Stimulated activated CD4-positive, alpha-beta T cell treated with anti-CD3 and anti-CD28 coated beads, Interleukin-1b, Interleukin-23, amount 100 ng/mL, for 4 hours (primary cell): Measurements from ENCODE around the gene GSTK1.
"Not testable (repeated sequence)": the region's sequence is repeated elsewhere in the genome, so short reads cannot be mapped to it uniquely, and the experiment has no call there.

Experiments used
- DNase-seq, 2 donors: peaks; one replicate each; pipeline ENCODE4 v3.0.0-alpha.2; 2020; ENCODE audit warnings: low read depth in 2 of 2

Gene GSTK1

GRCh38 chr7:143271240-143271639, 8.0 kb downstream of the GSTK1 start:
- DNase-seq, result no peak

DNA sequence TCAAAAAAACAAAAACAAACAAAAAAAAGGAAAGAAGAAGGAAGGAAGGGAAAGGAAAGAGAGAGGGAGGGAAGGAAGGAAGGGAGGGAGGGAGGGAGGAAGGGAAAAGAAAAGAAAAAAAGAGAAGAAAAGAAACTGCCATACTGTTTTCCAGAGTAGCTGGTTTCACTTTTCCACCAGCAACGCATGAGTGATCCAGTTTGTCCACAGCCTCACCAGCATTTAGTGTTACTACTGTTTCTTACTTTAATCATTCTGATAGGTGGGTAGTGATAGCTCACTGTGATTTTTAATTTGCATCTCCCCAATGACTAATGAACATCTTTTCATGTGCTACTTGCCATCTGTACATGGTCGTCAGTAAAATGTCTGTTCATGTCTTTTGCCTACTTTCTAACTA, 9.6 kb downstream of the GSTK1 start:
- no peak for DNase-seq

DNA sequence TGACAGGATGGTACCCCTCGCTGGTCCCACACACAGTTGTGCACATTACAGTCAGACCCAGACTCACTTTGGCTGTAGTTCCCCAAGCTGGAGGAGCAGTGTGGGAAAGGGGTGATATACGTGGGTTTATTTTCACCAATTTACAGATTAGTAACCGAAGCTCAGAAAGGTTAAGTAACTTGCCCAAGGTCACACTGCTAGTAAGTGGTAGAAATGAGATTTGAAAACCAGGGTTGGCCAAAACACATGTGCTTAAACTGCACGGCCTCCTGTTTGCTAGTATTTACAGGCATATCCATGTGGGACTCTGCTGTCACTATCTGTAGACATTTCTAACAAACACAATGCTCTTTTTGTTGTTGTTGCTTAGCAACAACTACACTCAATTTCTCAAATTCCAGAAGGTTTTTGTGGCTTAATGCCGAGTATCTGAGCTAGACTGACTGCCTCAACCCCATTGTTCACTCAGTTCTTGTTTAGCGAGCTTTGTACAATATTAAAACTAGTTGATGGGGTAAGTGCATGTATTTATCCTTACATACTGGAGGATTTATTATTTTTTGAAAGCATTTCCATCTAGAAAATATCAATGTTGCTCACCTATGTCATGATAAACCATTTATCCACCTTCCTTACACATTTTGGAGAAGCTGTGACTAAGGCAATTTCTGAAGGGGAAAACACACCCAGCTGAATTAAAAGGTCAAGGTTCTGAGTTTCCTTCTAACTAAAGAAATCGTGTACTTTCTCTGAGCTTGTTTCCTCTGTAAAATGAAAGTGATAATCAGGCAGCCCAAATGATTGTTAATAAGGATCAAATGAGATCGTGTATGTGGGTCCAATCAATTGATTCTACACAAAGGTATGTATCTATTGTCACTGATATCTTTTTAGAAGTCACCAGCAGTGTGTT, 16.2 kb downstream of the GSTK1 start:
- no peak for DNase-seq

DNA sequence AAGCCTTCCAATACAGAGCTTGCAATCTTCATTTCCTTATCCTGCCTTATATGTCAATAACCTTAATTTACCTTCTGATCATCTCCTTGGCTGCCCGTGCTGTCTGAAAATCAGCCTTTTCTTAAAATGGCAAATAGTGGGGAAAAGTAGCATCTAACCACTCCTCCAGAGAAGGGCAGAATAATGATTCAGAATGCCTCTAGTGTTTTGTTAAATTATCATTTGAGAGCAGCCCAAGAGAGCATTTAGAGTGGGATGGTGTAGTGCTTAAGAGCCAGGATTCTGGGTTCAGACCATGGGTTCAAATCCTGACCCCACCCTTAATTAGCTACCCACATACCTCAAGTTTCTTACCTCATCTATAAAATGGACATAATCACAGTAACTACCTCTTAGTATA, 16.9 kb downstream of the GSTK1 start:
- DNase-seq, result no peak

- no peak for DNase-seq
These were observed 17.3 kb downstream of the GSTK1 start for GRCh38 chr7:143280566-143280965.

DNA sequence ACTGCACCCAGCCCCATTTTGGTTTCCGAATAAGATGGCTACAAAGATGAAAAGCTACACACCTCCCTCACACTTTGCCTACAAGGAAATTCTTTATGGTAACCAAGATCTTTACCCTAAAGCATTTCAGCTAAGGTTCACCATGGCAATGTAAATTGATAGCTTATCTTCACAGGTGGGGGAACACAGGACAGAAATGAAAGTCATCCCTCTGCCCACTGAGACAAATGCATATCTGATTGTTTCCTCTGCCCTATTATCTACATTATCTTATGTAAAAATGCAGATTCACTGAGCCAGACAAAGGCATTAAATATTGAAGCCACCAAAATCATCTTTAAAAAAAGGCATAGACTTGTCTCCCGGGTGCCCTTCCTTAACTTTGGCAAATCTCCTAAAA, 18.3 kb downstream of the GSTK1 start:
- no peak for DNase-seq

- no peak for DNase-seq
These were observed 18.9 kb downstream of the GSTK1 start for GRCh38 chr7:143282124-143282523.

DNA sequence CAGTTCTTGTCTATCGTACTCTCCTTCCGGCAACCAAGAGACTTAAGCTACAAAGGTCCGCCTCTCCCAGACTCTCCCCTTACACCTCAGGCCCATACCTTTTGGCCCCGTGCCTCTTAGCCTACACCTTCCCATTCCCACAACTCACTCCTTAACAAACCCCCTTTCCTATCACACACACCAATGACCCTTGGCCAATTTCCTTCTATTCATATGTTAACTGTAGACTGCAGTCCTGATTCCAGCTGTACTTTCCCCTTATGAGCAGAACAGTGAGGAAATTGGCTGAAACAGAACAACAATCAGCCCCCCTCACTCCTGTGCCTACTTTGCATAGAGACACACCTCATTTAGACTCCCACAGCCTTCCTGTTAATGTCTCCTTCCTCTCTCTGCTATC, 20.1 kb downstream of the GSTK1 start:
- no peak for DNase-seq

DNA sequence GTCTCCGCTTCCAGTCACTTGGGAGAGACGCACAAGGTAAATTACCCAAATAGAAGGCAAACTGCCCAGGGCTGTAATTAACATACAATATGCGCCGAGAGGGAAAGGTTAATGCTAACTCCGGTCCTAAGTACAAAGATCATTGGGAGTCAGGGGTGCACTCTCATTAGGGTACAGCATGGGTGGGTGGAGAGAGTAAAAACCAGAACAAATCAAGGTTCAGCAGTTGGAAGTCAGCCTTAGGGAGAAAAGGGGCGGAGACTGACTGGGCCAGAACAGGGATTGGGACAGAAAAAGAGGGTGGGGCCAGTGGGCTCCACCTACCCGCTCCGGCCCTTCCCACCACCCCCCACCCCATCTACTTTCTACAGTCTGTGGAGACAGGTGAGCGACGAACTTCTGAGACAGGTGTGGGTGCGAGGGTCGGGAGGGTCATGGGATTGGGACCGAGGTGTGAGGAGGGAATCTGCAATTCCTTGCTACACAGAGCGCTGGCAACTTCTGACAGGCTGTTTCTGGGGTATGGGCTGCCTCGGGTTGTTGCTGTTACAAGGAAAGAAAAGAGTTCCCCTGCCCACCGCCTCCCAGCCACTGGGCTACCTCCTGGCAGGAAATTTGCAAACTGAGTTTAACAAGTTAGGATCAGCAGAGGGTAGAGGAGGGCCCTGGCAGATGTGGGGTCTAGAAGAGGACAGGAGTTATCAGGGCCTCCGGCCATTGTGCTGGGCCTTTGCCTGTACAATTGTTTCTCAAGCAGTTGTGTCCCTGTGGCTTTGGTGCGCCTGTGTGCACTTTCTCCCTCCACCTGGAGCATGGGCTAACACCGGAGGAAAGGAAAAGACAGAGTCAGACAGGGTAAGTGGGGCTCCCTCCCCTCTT, 21.6 kb downstream of the GSTK1 start, which contains the start of gene TMEM139:
Gene TMEM139 (plus strand): TSS at position 368 of the 879 bp plus-strand sequence. CDS start 1,000 bp downstream, outside the sequence.
- DNase-seq, result no peak

DNA sequence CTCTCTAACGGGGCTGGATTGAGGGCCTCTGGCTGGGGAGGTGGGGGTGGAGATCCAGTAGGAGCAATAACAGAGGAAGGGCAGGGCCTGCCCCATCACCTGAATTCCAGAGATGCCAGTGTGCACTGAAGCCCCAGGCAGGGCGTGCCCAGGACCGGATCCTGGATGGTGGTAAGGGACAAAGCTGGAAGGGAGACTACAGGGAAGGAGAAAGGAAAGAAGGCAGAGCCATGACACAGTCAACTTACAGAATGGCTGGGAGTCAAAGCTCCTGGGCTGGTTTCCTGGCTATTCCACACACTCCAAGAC, 22.2 kb downstream of the GSTK1 start:
- DNase-seq, result no peak

DNA sequence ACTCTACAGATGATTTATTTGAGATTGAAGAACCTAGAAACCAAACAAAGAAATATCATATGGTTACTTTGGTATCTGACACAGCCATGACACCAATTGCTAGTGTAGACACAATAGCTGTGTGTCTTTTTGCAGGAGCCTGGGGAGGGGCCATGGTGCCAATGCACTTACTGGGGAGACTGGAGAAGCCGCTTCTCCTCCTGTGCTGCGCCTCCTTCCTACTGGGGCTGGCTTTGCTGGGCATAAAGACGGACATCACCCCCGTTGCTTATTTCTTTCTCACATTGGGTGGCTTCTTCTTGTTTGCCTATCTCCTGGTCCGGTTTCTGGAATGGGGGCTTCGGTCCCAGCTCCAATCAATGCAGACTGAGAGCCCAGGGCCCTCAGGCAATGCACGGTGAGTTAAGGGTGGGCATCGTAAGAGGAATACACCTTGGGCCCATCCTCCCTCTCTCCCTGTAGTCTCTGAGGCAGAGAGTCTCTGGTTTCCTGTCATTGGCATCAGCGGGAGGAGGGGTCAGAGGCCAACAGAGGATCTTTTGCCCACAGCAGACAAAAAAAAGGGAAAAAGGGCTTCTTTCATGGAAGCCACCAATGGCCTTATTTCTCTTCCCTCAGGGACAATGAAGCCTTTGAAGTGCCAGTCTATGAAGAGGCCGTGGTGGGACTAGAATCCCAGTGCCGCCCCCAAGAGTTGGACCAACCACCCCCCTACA, 22.7 kb downstream of the GSTK1 start:
- DNase-seq, result no peak

DNA sequence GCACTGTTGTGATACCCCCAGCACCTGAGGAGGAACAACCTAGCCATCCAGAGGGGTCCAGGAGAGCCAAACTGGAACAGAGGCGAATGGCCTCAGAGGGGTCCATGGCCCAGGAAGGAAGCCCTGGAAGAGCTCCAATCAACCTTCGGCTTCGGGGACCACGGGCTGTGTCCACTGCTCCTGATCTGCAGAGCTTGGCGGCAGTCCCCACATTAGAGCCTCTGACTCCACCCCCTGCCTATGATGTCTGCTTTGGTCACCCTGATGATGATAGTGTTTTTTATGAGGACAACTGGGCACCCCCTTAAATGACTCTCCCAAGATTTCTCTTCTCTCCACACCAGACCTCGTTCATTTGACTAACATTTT, 23.3 kb downstream of the GSTK1 start:
- no peak for DNase-seq

GRCh38 chr7:143287339-143287934, 24.2 kb downstream of the GSTK1 start:
- DNase-seq, result no peak

- DNase-seq, result peak; percentile 98
These were observed 24.9 kb downstream of the GSTK1 start, which contains the start of gene CASP2 for GRCh38 chr7:143287935-143288826. Gene CASP2 (plus strand): TSS chr7:143288351. CDS start chr7:143288456, 105 bp downstream.

GRCh38 chr7:143288836-143289235, 25.6 kb downstream of the GSTK1 start:
- no peak for DNase-seq

DNA sequence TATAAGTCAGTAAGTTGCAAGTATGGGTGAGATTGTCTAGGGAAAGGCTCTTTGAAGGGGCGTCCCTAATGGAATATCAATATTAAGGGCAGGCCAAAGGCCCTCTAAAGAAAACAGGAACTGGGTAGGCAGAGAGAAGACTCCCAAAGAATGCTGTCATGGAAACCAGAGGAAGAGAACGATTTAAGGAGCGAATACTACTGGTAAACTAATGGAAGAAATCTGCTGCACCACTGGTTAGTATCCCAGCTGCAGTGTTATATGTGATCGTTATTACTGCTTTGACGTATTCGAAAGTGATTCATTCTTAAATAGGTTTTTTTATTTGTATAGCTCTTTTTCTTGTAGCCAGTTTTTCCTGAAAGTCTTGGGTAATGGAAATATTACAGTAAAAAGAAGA, 26.2 kb downstream of the GSTK1 start:
- DNase-seq, result no peak

- not testable (repeated sequence) for DNase-seq
These were observed 26.6 kb downstream of the GSTK1 start for GRCh38 chr7:143289888-143290287.

GRCh38 chr7:143290293-143290692, 27.1 kb downstream of the GSTK1 start:
- DNase-seq, result no peak

- DNase-seq, result no peak
These were observed 29.6 kb downstream of the GSTK1 start for GRCh38 chr7:143292876-143293275.

DNA sequence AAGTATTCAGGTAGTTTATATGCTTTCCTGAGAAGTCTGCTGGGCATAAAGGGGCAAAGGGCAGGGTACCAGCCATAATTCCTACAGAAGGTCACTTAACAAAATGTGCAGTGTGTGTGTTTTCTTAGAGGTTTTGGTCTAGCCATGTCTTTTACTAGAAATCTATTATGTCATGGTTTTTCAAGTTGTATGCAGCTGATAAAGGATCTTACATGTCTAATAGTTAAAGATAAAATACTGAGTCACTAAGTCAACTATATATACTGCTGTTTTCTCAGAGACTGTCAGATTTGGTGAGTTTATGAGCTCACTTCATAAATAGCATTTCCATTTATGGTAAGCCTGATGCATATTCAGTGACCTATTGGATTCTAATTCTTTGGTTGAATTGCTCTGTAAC, 32.6 kb downstream of the GSTK1 start:
- no peak for DNase-seq

- no peak for DNase-seq
These were observed 33.4 kb downstream of the GSTK1 start for GRCh38 chr7:143296686-143297085.
